GM12801 (cell line): Measurements from ENCODE around the gene ARID1B.

Source experiments
- CTCF ChIP-seq: IDR thresholded peaks from one replicate; pipeline ENCODE4 v1.5.1; 2011; ENCODE audit warnings: control low read depth; ENCODE audit not compliant: insufficient read length; ENCODE audit errors: extremely low read depth

The ARID1B gene

GRCh38 chr6:156747715-156748114 lies 29.5 kb upstream of the ARID1B start:
- TF ChIP-seq CTCF, result no peak

DNA sequence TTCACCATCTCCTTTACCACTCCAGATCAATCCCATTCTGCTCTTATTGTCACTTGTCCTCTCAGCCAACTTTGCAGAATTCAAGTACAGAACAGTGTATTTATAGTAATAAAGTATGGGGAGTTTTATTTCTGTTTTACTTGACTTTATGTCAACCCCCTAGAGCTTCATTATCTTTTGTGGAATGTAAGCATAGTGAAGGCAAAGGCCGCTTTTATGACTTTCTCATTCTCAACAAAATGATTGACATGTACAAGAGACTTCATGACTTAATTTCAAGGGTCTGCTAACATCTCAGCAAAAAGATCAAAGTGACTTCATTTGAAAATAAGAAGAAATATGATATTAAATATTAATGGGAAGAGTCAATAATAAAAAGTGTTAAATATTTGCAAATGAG lies 28.7 kb upstream of the ARID1B start:
- TF ChIP-seq CTCF, result no peak

- TF ChIP-seq CTCF, result no peak
Observed at GRCh38 chr6:156752666-156753301, 24.4 kb upstream of the ARID1B start.

- no peak for TF ChIP-seq CTCF
Observed at GRCh38 chr6:156756630-156757610, 20.3 kb upstream of the ARID1B start.

DNA sequence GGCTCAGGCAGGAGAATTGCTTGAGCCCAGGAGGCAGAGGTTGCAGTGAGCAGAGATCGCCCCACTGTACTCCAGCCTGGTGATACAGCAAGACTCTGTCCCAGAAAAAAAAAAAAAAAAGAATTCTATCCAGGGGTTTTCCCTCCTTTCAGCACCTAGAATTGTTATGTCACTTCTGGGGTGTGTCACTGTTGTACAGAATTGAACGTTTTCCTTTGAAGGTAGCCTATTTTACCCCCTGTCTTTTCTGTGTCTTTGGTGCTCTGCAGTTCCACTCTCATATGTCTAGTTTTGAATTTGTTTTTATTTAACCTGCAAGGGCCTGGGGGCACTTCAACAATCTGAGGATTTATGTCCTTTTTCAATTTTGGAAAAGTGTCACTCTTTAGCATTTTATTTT lies 19.3 kb upstream of the ARID1B start:
- TF ChIP-seq CTCF, result no peak

DNA sequence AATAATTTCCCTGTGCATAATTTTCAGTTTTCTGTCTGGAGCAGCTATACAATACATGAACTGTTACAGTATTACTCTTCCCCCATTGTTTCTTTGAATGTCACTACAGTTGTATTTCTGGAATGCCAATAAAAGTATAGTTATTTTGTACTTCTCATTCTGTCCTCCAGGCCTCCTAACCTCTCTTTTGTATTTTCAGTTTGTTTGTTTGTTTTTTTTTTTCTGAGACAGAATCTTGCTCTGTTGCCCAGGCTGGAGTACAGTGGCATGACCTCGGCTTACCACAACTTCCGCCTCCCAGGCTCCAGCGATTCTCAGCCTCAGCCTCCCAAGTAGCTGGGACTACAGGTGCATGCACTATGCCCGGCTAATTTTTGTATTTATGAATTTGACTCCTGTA lies 16.8 kb upstream of the ARID1B start:
- no peak for TF ChIP-seq CTCF

GRCh38 chr6:156762547-156762946 lies 14.6 kb upstream of the ARID1B start:
- TF ChIP-seq CTCF, result no peak
